Measurements from ENCODE around the gene IRAK1BP1. TPM values are rescaled to one million over a fixed set of nuclear protein-coding genes. Genes with fewer than 3 reads are reported as not detected.
"Not testable (repeated sequence)": the region's sequence is repeated elsewhere in the genome, so short reads cannot be mapped to it uniquely, and the experiment has no call there.

Gene IRAK1BP1
- total RNA-seq, 1 donor from 2014 or later = 20.9 TPM

DNA sequence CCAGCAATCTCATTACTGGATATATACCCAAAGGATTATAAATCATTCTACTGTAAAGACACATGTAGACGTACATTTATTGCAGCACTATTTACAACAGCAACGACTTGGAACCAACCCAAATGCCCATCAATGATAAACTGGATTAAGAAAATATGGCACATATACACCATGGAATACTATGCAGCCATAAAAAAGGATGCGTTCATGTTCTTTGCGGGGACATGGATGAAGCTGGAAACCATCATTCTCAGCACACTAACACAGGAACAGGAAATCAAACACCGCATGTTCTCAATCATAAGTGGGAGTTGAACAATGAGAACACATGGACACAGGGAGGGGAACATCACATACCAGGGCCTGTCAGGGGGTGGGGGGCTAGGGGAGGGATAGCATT is 22.6 kb downstream of the IRAK1BP1 start:
- DNase-seq (ENCODE audit: low spot score) = not testable (repeated sequence)

DNA sequence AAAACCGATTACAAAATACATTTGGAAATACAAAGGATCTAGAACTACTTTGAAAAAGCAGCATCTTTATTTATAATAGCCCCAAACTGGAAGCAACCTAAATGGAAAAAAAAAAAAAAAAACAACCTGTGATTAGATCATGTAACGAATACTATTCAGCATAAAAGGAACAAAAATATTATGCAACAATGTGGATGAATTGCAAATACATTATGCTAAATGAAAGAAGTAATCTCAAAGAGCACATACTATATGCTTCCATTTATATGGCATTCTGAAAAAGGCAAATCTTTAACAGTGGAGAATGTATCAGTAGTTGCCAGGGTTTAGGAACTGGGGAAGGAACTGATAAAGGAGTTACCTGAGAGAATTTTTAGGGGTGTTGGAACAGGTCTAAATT is 28.9 kb downstream of the IRAK1BP1 start:
- no peak for DNase-seq (ENCODE audit: low spot score)

DNA sequence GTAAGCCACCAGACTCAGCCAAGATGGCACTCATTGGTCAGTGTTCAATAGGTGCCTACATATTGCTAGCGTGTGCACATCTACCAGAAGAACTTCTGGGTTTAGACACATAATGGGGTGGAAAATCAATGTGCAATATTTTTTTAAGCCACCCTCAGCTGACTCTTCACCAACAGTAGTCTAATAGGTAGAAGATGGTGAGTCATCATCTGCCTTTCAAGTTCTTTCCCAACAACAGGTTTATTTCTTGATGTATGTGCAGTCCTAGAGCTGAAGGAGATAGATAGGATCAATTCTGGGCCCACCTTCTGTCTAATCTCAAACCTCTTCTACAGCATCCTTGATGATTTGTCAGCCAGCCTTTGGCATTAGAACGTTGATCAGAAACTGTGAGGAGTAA is 41.3 kb downstream of the IRAK1BP1 start:
- no peak for DNase-seq (ENCODE audit: low spot score)

DNA sequence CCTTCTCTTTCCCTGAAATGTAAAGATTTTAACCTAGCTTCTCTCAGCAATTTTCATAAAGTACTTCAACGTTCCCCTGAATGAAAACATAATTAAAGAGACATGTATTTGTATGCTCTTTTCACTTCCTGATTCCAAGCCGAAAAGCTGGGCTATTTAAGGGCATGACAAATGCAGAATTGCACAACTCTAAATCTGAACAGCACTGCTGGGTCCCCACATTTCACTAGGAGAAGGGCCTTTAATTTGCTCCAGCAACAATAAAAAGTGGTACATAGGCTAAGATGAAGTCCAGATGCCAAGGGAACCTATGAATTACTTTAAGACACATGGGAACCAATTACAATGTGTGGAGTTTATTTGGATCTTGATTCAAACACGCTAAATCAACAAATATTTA is 42.0 kb downstream of the IRAK1BP1 start:
- peak; percentile 56 for DNase-seq (ENCODE audit: low spot score)

DNA sequence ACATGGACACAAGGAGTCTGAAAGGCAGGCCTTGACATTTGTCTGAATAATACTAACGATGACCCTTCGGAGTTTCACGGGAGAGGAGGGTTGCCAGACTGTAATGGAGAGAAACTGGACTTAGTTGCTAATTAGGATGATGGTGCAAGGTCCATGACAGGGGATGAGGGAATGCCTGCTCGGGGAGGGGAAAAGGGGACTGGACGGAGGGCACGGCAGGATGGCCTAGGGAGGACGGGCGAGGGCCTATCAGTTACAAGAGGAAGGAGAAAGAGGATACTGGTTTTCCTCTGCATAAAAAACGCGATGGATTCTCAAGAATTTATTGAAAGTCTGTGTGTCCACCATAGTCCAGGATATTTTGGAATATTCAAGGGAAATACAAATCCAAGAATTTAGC is 42.7 kb downstream of the IRAK1BP1 start:
- no peak for DNase-seq (ENCODE audit: low spot score)

DNA sequence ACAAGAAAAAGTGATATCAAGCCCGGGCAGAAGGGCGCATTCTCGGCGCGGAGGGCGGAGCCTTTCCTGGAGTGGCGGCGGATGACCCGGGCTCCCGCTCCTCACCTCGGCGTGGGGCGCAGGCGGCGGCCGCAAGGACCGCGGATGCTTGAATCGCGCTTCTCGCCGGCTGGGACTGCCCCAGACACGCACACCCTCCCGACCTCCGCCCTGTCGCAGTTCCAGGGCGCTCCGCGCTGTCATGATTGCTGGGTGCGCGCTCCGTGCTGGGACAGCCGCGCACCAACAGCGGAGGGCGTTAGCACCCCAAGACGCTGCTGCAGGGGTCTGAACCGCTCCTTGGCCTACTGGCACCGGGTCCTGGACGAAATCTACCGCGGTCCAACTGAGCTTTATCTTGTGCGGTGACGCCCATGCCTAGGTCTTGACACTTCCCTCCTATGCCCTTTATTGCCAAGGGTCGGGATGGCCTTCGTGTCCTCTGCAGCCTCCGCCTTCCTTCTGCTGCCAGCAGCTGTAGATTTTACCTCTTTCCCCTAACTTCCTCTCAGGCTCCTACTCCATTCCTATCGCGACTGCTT is 43.3 kb downstream of the IRAK1BP1 start:
- DNase-seq (ENCODE audit: low spot score) = peak; percentile 31

DNA sequence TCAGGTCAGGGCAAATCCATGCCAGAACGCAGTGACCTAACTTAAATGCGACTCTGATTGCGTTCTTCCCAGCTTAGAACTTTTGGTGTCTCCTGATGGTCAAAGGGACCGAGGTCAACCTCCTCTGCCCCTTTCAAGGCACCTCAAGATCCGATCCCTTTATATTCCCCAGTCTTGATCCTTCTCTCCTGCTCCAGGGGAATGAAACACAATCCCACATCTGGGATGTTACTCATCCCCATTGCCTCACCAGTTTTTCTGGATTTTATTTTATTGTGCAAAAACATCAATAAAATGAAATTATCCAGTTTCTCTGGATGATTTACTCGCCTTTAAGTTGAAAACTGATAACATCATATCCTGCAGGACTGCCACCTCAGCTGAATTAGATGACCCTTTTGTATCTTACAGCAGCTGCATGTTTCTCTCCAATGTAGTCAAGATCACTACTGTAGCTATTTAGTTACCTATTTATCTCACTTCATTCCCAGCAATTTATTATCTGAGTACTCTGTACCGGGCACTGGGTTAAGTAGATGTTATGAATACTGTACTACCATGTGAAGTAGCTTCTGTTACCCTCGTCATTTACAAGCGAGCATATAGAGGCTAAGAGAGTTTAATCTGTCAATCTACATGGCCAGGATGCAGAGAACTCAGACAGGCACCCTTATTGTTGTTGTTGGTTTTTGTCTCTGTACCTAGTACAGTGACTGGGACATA is 44.0 kb downstream of the IRAK1BP1 start:
- DNase-seq (ENCODE audit: low spot score) = no peak

DNA sequence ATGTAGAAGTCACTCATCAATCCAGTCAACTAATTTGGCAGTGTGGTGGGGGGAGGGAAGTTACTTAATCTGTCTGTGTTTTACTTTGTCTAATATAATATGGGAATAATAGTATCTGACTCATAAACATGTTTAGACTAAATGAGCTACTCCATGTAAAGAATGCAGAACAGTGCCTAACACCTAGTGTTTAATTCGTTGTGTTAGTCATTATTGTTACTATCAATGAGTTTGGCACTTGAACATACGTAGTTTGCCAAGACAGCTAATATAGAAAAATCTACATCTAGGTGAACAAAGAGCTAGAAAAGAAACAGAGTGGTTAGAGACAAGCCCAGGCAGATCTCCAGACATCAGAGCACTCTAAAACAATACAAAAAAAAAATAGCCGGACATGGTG is 49.1 kb downstream of the IRAK1BP1 start:
- DNase-seq (ENCODE audit: low spot score) = no peak

DNA sequence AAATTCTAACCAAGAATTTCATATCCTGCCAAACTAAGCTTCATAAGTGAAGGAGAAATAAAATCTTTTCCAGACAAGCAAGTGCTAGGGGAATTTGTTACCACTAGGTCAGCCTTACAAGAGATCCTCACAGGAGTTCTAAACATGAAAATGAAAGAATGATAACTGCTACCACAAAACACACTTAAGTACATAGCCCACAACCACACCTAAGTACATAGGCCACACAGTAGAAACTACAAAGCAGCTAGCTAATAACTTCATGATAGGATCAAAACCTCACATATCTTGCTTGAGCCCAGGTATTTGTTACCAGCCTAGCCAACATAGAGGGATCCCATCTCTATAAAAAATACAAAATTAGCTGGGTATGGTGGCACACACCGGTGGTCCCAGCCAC is 50.4 kb downstream of the IRAK1BP1 start:
- no peak for DNase-seq (ENCODE audit: low spot score)

DNA sequence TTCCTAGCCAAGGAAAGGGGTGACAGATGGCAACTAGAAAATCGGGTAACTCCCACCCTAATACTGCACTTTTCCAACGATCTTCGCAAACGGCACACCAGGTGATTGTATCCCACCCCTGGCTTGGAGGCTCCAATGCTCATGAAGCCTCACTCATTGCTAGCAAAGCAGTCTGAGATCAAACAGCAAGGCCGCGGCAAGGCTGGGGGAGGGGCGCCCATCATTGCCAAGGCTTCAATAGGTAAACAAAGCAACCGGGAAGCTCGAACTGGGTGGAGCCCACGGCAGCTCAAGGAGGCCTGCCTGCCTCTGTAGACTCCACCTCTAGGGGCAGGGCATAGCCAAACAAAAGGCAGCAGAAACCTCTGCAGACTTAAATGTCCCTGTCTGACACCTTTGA is 53.8 kb downstream of the IRAK1BP1 start:
- not testable (repeated sequence) for DNase-seq (ENCODE audit: low spot score)

DNA sequence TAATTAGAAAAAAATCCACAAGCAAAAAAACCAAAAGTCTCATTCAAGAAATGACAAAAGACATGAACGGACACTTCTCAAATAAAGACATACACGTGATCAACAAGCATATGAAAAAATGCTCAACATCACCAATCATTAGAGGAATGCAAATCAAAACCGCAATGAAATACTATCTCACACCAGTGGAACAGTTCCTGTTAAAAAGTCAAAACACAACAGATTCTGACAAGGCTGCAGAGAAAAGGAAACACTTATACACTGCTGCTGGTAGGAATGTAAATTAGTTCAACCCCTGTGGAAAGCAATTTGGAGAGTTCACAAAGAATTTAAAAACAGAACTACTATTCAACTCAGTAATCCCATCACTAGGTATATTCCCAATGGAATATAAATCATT is 58.0 kb downstream of the IRAK1BP1 start:
- no peak for DNase-seq (ENCODE audit: low spot score)

DNA sequence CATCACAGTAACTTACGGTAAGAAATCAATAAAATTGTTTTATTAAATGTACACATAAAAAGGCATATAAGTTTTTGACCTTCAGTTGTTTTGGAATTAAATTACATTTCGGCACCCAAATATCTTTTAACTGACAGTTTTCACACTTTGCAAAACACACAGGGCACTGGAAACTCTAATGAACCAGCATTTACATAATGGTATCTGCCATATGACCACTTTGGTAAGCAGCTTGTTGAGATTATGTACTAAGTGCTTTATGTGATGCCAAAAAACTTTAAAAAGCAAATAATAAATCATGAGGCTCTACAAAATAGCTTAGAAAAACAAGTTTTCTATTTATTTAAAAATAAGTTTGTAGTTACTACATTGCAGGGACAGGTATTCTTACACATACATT is 68.2 kb downstream of the IRAK1BP1 start:
- DNase-seq (ENCODE audit: low spot score) = no peak

DNA sequence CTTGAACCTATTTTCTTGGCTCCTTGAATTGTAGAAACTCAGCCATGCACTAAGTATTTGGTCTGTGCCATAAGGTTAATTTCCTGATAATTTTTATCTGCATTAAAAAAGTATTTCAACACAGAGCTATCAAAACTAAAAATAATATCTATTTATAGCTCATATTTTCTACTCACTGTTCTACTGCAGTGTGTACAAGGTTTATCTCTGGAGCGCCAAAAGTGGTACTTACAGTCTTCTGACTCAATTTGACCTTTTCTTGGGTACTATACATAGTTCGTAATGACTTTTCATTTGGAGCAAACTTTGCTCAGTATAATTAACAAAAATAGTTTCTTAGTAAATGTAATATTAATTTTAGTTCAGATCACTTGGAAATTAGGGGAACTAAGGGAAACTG is 69.2 kb downstream of the IRAK1BP1 start:
- no peak for DNase-seq (ENCODE audit: low spot score)

DNA sequence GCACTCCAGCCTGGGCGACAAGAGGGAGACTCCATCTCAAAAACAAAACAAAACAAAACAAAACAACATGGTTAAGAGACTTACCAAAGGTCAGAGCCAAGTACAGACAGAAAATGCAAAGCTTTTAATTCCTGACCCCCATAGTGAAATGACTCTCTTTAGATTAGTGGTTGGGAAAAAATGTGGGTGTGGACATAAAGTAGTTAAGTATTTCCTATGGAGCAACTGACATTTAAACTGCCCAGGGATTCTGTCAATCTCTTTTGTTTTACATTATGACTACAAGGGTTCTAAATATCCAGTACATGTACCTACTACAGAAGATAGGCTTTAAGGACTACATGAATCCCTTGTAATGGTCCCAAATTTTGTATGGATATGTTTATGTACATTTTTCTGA is 75.1 kb downstream of the IRAK1BP1 start:
- no peak for DNase-seq (ENCODE audit: low spot score)

DNA sequence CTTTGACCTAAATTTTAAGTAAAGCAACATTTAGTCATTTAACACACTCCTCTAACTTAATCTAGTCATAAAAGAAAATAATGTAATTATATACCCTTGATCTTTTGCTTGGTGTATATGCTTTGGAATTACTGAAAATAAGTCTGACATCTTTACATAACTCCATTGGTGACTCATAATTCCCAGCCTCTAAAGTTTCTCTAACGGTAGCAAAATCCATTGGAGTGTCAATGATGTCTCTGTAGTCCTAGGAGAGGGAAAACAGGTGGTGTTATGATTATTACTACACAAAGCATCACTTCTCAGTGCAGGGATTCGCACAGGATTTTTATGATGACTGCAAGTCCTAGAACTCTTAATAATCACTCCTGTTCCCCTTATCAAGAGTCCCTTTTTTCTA is 80.2 kb downstream of the IRAK1BP1 start:
- no peak for DNase-seq (ENCODE audit: low spot score)

DNA sequence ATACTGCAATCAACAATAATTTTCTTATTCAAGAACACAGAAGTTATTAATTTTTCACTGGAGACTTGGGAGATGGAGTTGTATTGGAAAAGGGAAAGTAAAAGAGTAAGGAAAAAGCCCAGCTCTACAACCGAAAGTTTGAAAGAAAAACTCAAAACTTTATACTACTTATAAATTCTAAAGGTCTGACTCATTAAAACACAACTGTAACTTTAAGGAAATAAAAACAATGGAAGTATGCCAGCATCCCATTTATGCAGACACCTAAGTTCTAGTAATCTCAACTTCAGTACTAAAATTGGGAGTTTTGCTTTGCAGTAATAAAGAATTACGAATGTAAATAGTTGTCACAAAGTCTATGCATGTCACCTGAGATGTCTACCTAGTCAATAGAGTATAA is 80.6 kb downstream of the IRAK1BP1 start:
- DNase-seq (ENCODE audit: low spot score) = no peak

DNA sequence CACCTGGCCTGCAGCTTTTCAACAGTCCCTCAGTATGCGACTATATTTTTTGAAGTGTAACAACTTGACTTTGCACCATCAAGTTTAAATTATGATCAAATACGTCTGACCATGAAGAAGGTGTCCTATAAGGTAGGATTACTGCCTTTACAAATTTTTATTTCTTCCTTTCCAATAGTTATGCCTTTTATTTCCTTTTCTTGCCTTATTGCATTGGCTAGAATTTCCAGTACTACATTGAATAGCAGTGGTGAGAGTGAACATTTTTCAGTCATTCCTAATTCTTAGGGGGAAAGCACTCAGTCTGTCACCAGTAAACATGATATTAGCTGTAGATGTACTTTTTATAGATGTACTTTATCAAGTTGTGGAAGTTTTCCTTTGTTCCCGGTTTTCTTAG is 81.4 kb downstream of the IRAK1BP1 start:
- no peak for DNase-seq (ENCODE audit: low spot score)

DNA sequence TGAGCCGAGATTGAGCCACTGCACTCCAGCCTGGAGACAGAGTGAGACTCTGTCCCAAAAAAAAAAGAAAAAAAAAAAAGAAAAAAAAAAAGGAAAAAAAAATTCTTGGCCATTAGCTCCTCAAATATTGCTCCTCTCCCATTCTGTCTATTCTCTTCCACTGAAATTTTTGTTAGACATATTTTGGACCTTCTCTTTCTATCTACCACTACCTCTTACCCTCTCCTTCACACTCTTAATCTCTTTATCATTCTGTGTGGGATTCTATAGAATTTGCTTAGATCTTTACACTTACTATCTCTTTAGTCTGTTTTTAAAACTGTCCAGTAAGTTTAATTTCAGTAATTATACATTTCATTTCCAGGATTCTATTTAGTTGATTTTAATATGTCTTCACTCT is 85.0 kb downstream of the IRAK1BP1 start:
- no peak for DNase-seq (ENCODE audit: low spot score)

Other genes with a start within 250 kb of the IRAK1BP1 start
- 38.8 TPM for gene PHIP, start 210.7 kb downstream of the IRAK1BP1 start, total RNA-seq (ENCODE audit: insufficient read depth, low replicate concordance)